Measurements from ENCODE around the gene CHPF. TPM values are rescaled to one million over a fixed set of nuclear protein-coding genes. Genes with fewer than 3 reads are reported as not detected.

CHPF gene
- total RNA-seq, 1 experiment from 2014 or later: 139 TPM

DNA sequence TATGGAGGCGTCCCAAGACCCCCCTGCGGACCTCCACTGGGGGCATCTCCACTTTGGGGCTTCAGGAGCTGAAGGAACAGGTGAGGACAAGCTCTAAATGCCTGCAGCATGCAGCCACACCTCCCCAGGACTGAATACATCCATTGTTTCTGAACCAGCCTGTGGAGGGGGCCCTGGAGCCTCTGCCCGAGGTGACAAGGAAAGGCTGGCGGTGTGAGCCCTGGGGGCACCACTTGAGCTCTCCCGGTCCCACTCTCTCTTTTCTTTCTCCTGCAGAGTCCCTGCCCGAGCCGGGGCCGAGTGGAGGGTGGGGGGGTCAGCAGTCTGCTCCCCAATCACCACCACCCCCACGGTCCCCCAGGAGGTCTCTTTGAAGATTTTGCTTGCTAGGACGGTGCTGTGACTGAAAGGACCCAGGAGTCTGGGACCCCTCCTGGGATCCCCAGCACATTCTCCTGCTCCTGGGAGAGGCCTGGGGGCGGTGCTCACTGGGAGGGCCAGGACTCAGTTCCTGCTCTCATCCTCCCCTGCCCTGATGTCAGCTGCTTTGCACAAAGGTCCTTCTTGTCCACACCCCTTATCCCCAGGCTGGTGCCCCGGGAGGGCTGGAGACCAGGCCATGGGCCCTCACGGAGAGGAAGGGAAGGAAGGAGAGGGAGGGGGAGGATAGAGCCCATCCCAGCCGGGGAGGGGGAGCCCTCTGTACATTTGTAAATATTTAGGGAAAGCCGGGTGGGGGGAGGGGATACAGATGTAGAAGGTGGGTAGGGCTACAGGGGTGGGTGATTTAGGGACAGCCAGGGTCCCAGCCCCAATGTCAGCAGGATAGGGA, 5.7 kb downstream of the CHPF start:
- DNase-seq: no peak
- 0 out of 2 replicates have a peak, but pooled peaks have one; percentile 18 for TF ChIP-seq CTCF (conservative IDR thresholded peaks at IDR 0.05; ENCODE audit: low read depth, low read length)
- no peak for TF ChIP-seq EZH2phosphoT487 (IDR thresholded peaks at IDR 0.05; ENCODE audit: borderline replicate concordance, low read length)
- TF ChIP-seq EZH2 (IDR thresholded peaks at IDR 0.05; ENCODE audit: low read length, unreplicated experiment): no peak
- no TSS peak for BruUV-seq (replicated peaks)
- no peak overlapping the region for H3K4me3 ChIP-seq (ENCODE audit: low read length)
- ChIA-PET CTCF (no interaction called here), POLR2A (ENCODE audit: unreplicated experiment) (no interaction called here)
- H3K9me3 ChIP-seq (ENCODE audit: low read length): no peaks in the 10 kb centered on the region
- peaks cover 7% of the 10 kb centered on the region; the same call in 1 of the 2 replicates for H3K4me1 ChIP-seq (ENCODE audit: insufficient read depth, low read length)
- H3K36me3 ChIP-seq (ENCODE audit: low read depth, low read length): peaks cover 13% of the 10 kb centered on the region
- no peaks in the 10 kb centered on the region for H3K27me3 ChIP-seq (ENCODE audit: low read length)
- H3K9me2 ChIP-seq (replicated peaks; ENCODE audit: low read length): no peaks in the 10 kb centered on the region
- H3K27ac ChIP-seq (ENCODE audit: low read length): no peak overlapping the region
- H2AFZ ChIP-seq (ENCODE audit: low read length): no peak overlapping the region
- H3K9ac ChIP-seq (ENCODE audit: low read length): no peak overlapping the region
- H4K20me1 ChIP-seq (ENCODE audit: low read length): no peaks in the 10 kb centered on the region
- no peak for ATAC-seq
- no peak overlapping the region for H3K4me2 ChIP-seq (ENCODE audit: low read length)
- intact Hi-C loops (cut with micrococcal nuclease): no loop called here
- no peaks in the 10 kb centered on the region for H3F3A ChIP-seq (ENCODE audit: low read length, unreplicated experiment)
- H3K79me2 ChIP-seq (ENCODE audit: low read length): peaks cover 10% of the 10 kb centered on the region

DNA sequence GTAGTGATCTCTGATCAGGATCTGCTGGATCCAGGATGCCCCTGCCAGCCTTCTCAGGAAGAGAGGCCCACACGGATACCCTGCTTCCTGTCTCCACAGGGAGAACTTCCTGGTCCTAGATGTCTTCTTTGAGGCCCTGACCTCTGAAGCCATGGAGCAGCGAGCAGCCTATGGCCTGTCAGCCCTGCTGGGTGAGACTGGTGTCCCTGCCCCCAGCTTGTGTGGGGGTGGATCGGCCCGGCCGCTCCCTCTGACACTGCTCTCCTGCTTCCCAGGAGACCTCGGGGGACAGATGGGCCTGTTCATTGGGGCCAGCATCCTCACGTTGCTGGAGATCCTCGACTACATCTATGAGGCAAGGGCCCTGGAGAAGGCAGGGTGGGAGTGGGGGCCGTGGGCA, 6.6 kb downstream of the CHPF start:
- Histone ChIP-seq H3K4me3 (ENCODE audit: low read length) (no peak overlapping the region), H3K9me2 (replicated peaks; ENCODE audit: low read length) (no peaks in the 10 kb centered on the region), H3K9ac (ENCODE audit: low read length) (no peak overlapping the region), H2AFZ (ENCODE audit: low read length) (no peak overlapping the region), H3K4me2 (ENCODE audit: low read length) (no peak overlapping the region), H3K36me3 (ENCODE audit: low read depth, low read length) (peaks cover 13% of the 10 kb centered on the region), H3F3A (ENCODE audit: low read length, unreplicated experiment) (no peaks in the 10 kb centered on the region), H3K27me3 (ENCODE audit: low read length) (no peaks in the 10 kb centered on the region), H4K20me1 (ENCODE audit: low read length) (no peaks in the 10 kb centered on the region), H3K9me3 (ENCODE audit: low read length) (no peaks in the 10 kb centered on the region), H3K79me2 (ENCODE audit: low read length) (peaks cover 1% of the 10 kb centered on the region), H3K4me1 (ENCODE audit: insufficient read depth, low read length) (peaks cover under 1% of the 10 kb centered on the region; the same call in 1 of the 2 replicates), H3K27ac (ENCODE audit: low read length) (no peak overlapping the region)
- ChIA-PET POLR2A (ENCODE audit: unreplicated experiment) (no interaction called here), CTCF (no interaction called here)
- ATAC-seq (no peak), DNase-seq (no peak)
- no TSS peak for BruUV-seq (replicated peaks)
- intact Hi-C loops (cut with micrococcal nuclease): no loop called here
- TF ChIP-seq CTCF (conservative IDR thresholded peaks at IDR 0.05; ENCODE audit: low read depth, low read length): no peak

DNA sequence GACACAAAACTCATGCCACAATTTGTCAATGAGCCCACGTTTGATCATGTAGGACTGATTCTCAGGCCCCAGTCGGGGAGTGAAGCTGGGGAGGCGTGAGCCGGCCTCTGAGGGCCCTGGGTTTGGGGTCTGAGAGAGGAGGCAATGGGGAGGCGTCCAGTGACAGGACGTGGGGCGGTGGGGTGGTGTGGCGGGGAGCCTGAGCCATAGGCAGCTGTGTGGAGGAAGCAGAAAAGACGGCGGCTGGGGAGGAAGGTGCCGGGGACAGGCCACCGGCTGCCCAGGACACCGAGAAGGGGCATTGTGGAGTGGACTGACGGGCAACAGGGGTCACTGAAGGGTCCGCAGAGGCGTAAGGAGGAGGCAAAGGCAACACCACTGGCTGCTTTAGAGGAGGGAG, 7.2 kb downstream of the CHPF start:
- no peaks in the 10 kb centered on the region for H3K4me1 ChIP-seq (ENCODE audit: insufficient read depth, low read length)
- intact Hi-C loops (cut with micrococcal nuclease): no loop called here
- H3K27me3 ChIP-seq (ENCODE audit: low read length): no peaks in the 10 kb centered on the region
- H3F3A ChIP-seq (ENCODE audit: low read length, unreplicated experiment): no peaks in the 10 kb centered on the region
- no TSS peak for BruUV-seq (replicated peaks)
- H3K27ac ChIP-seq (ENCODE audit: low read length): no peak overlapping the region
- H3K9me3 ChIP-seq (ENCODE audit: low read length): no peaks in the 10 kb centered on the region
- no peak overlapping the region for H3K4me2 ChIP-seq (ENCODE audit: low read length)
- H3K4me3 ChIP-seq (ENCODE audit: low read length): no peak overlapping the region
- DNase-seq (no peak), ATAC-seq (no peak)
- H3K9ac ChIP-seq (ENCODE audit: low read length): no peak overlapping the region
- ChIA-PET POLR2A (ENCODE audit: unreplicated experiment) (no interaction called here), CTCF (no interaction called here)
- H3K9me2 ChIP-seq (replicated peaks; ENCODE audit: low read length): no peaks in the 10 kb centered on the region
- H3K79me2 ChIP-seq (ENCODE audit: low read length): no peaks in the 10 kb centered on the region
- no peaks in the 10 kb centered on the region for H4K20me1 ChIP-seq (ENCODE audit: low read length)
- H3K36me3 ChIP-seq (ENCODE audit: low read depth, low read length): peaks cover 13% of the 10 kb centered on the region; the same call in 1 of the 2 replicates
- H2AFZ ChIP-seq (ENCODE audit: low read length): no peak overlapping the region
- TF ChIP-seq EZH2 (IDR thresholded peaks at IDR 0.05; ENCODE audit: low read length, unreplicated experiment) (no peak), EZH2phosphoT487 (IDR thresholded peaks at IDR 0.05; ENCODE audit: borderline replicate concordance, low read length) (no peak), CTCF (conservative IDR thresholded peaks at IDR 0.05; ENCODE audit: low read depth, low read length) (no peak)

Data from PC-3 (cell line).